Tibial nerve (tissue), 3 donors: ENCODE data around the gene PADI1.

Source experiments
- POLR2A ChIP-seq, 2 donors: fragments of 450-650 bp; IDR thresholded peaks; one replicate each; pipeline ENCODE4 v1.6.1; 2017; ENCODE audit warnings: antibody characterized with exemption in 2 of 2, mild to moderate bottlenecking in 2 of 2, moderate library complexity in 2 of 2
- TF ChIP-seq, protein P1 (sequence below), 5 experiments: fragments of 200-600 bp in 3 of 5; fragments of 450-650 bp in 2 of 5; sonication (generic) in 3 of 5; IDR thresholded peaks; one replicate each; pipeline ENCODE4 v1.5.1; 2016 to 2019; ENCODE audit warnings: antibody characterized with exemption in 5 of 5, mild to moderate bottlenecking in 3 of 5, moderate library complexity in 2 of 5

DNA sequence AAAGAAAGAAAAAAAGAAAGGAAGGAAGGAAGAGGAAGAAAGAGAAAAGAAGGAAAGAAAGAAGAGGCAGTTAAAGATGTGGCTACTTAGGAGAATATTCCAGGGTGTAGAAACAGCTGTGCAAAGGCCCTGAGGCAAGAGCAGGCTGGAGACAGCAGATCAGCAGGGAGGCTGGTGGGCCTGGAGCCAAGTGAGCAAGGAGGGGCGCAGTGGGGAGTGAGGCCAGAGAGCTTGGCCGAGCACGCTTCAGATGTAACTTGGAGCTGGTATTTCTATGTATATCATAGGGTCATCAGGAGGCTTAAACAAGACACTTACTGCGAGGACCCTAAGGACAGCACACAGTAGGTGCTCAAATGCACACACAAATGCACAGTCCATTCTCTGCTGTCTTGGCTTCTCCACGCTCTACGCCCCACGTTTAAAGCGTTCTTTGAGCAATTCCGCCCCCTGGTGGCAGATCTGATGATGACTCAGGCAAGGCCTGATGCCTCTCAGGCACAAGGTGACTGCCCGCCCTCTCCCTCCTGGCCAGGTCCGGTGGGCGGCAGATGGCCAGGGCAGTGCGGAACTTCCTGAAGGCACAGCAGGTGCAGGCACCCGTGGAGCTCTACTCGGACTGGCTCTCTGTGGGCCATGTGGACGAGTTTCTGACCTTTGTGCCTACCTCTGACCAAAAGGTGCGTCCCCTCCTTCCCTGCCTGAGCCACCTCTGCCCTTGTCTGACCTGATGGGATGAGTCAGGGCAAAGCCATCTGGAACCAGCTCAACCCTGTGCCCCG is 32.0 kb downstream of the PADI1 start:
- TF ChIP-seq, protein P1, sequence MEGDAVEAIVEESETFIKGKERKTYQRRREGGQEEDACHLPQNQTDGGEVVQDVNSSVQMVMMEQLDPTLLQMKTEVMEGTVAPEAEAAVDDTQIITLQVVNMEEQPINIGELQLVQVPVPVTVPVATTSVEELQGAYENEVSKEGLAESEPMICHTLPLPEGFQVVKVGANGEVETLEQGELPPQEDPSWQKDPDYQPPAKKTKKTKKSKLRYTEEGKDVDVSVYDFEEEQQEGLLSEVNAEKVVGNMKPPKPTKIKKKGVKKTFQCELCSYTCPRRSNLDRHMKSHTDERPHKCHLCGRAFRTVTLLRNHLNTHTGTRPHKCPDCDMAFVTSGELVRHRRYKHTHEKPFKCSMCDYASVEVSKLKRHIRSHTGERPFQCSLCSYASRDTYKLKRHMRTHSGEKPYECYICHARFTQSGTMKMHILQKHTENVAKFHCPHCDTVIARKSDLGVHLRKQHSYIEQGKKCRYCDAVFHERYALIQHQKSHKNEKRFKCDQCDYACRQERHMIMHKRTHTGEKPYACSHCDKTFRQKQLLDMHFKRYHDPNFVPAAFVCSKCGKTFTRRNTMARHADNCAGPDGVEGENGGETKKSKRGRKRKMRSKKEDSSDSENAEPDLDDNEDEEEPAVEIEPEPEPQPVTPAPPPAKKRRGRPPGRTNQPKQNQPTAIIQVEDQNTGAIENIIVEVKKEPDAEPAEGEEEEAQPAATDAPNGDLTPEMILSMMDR (IDR thresholded peaks at IDR 0.05), result peak; percentile 74 to 95 (median 82)
- no peak for TF ChIP-seq POLR2A (IDR thresholded peaks at IDR 0.05)
